Neuronal stem cell (in vitro differentiated cells): ENCODE measurements around the gene PTDSS2.

ENCODE experiments used
- DNase-seq: peaks from one replicate; pipeline ENCODE4 v3.0.0-alpha.2; 2013; ENCODE audit warnings: low spot score
- H2AFZ ChIP-seq: one replicate; pipeline ENCODE4 v1.6.1; 2013; ENCODE audit warnings: mild to moderate bottlenecking, low read length, inconsistent platforms
- H2AK5ac ChIP-seq: 2 replicates; pipeline ENCODE4 v1.6.1; 2013; ENCODE audit warnings: low read depth, mild to moderate bottlenecking, inconsistent platforms, low read length, moderate library complexity, mixed read lengths
- H2BK120ac ChIP-seq: 2 replicates; pipeline ENCODE4 v1.6.1; 2013; ENCODE audit warnings: low read depth, mild to moderate bottlenecking, inconsistent platforms, low read length, moderate library complexity, mixed read lengths
- H2BK12ac ChIP-seq: one replicate; pipeline ENCODE4 v1.6.1; 2013; ENCODE audit warnings: low read length, inconsistent platforms
- H2BK15ac ChIP-seq: 2 replicates; pipeline ENCODE4 v1.6.1; 2013; ENCODE audit warnings: mild to moderate bottlenecking, low read length, inconsistent platforms, mixed read lengths
- H2BK5ac ChIP-seq: one replicate; pipeline ENCODE4 v1.6.1; 2013; ENCODE audit warnings: inconsistent platforms, mild to moderate bottlenecking, low read length, moderate library complexity
- H3K14ac ChIP-seq: one replicate; pipeline ENCODE4 v1.6.1; 2013; ENCODE audit warnings: low read length, inconsistent platforms
- H3K18ac ChIP-seq: 2 replicates; pipeline ENCODE4 v1.6.1; 2013; ENCODE audit warnings: low read length, inconsistent platforms
- H3K23ac ChIP-seq: 2 replicates; pipeline ENCODE4 v1.6.1; 2013; ENCODE audit warnings: low read depth, mild to moderate bottlenecking, mixed read lengths, low read length, inconsistent platforms; ENCODE audit not compliant: poor library complexity
- H3K27ac ChIP-seq: replicated peaks from 3 replicates; pipeline ENCODE4 v1.5.1; 2013; ENCODE audit warnings: low read length, inconsistent platforms
- H3K27me3 ChIP-seq, 3 experiments: 2 replicates each; pipeline ENCODE4 v1.6.1; 2013; ENCODE audit warnings: low read length in 3 of 3, mild to moderate bottlenecking in 2 of 3, inconsistent platforms in 1 of 3, low read depth in 1 of 3, mixed read lengths in 1 of 3, moderate library complexity in 1 of 3; ENCODE audit not compliant: control insufficient read depth in 3 of 3, insufficient read depth in 3 of 3
- H3K36me3 ChIP-seq, 2 donors: replicated peaks in 1 of 2; 2 replicates each; pipeline ENCODE4 v1.6.1; 2013; ENCODE audit warnings: low read length in 2 of 2; ENCODE audit not compliant: control insufficient read depth in 2 of 2, insufficient read depth in 2 of 2
- H3K4ac ChIP-seq: 2 replicates; pipeline ENCODE4 v1.6.1; 2013; ENCODE audit warnings: inconsistent platforms, mild to moderate bottlenecking, low read length, moderate library complexity
- H3K4me1 ChIP-seq, 2 donors: 1 replicate in 1 of 2; 2 replicates in 1 of 2; pipeline ENCODE4 v1.6.1; 2013; ENCODE audit warnings: low read length in 2 of 2, low read depth in 1 of 2; ENCODE audit not compliant: control insufficient read depth in 2 of 2, insufficient read depth in 1 of 2
- H3K4me2 ChIP-seq: one replicate; pipeline ENCODE4 v1.6.1; 2013; ENCODE audit warnings: mild to moderate bottlenecking, low read length, inconsistent platforms; ENCODE audit not compliant: insufficient read depth, poor library complexity, severe bottlenecking
- H3K4me3 ChIP-seq, 2 donors: 2 replicates each; pipeline ENCODE4 v1.5.1; 2013; ENCODE audit warnings: low read length in 2 of 2, mild to moderate bottlenecking in 2 of 2, inconsistent platforms in 1 of 2, moderate library complexity in 1 of 2
- H3K79me1 ChIP-seq: one replicate; pipeline ENCODE4 v1.6.1; 2013; ENCODE audit warnings: low read depth, mild to moderate bottlenecking, inconsistent platforms, low read length, moderate library complexity
- H3K9ac ChIP-seq: one replicate; pipeline ENCODE4 v1.6.1; 2013; ENCODE audit warnings: mild to moderate bottlenecking, low read depth, low read length, inconsistent platforms; ENCODE audit not compliant: poor library complexity
- H3K9me3 ChIP-seq, 2 donors: replicated peaks in 1 of 2; 2 replicates each; pipeline versions ENCODE3 to v1.6.1; 2013; ENCODE audit warnings: low read length in 2 of 2, mild to moderate bottlenecking in 2 of 2, inconsistent platforms in 1 of 2, low read depth in 1 of 2, mixed read lengths in 1 of 2, moderate library complexity in 1 of 2; ENCODE audit not compliant: control insufficient read depth in 2 of 2, insufficient read depth in 1 of 2
- H4K8ac ChIP-seq: one replicate; pipeline ENCODE4 v1.6.1; 2013; ENCODE audit warnings: low read depth, mild to moderate bottlenecking, inconsistent platforms, low read length, moderate library complexity
- H4K91ac ChIP-seq: one replicate; pipeline ENCODE4 v1.6.1; 2013; ENCODE audit warnings: low read length, low read depth, mild to moderate bottlenecking, inconsistent platforms; ENCODE audit not compliant: poor library complexity
- WGBS, 2 donors: extraction: QIAGEN DNeasy Blood & Tissue Kit; methylation state at CpG; one replicate each; pipeline ENCODE4 v1.1.7; 2013; ENCODE audit warnings: missing lambda C conversion rate in 2 of 2, mixed read lengths in 1 of 2; ENCODE audit not compliant: insufficient read length in 2 of 2, insufficient replicate concordance in 1 of 2; ENCODE audit errors: extremely low coverage in 2 of 2; 5-methylcytosine and 5-hydroxymethylcytosine counted together

Gene PTDSS2

GRCh38 chr11:476416-476815 is 26.3 kb downstream of the PTDSS2 start:
- Histone ChIP-seq H3K18ac (no peak overlapping the region), H3K9me3 (peaks cover 0 to 4% of the 10 kb centered on the region in 2 donors), H2AFZ (no peak overlapping the region), H3K14ac (no peak overlapping the region), H3K4me3 (no peak overlapping the region), H3K4me2 (no peak overlapping the region), H3K4ac (no peak overlapping the region), H3K36me3 (peaks cover 7 to 14% of the 10 kb centered on the region in 2 donors), H3K79me1 (peaks cover 22% of the 10 kb centered on the region), H3K23ac (peak overlapping the region; percentile 17), H3K27ac (no peak overlapping the region), H3K27me3 (no peaks in the 10 kb centered on the region), H2AK5ac (no peak overlapping the region), H2BK120ac (no peak overlapping the region), H4K8ac (no peak overlapping the region), H2BK15ac (no peak overlapping the region), H2BK5ac (no peak overlapping the region), H2BK12ac (no peak overlapping the region), H3K4me1 (peaks cover 2 to 6% of the 10 kb centered on the region in 2 donors), H4K91ac (no peak overlapping the region), H3K9ac (no peak overlapping the region)
- DNase-seq = no peak
- WGBS, 2 donors = no CpG with 5 or more reads among the region's 15 CpGs

- Histone ChIP-seq H3K4me2 (no peak overlapping the region), H3K4me1 (peaks cover 2 to 6% of the 10 kb centered on the region in 2 donors), H2BK12ac (no peak overlapping the region), H4K8ac (no peak overlapping the region), H3K18ac (peak overlapping the region; percentile 64), H2BK15ac (no peak overlapping the region), H3K36me3 (peaks cover 7 to 14% of the 10 kb centered on the region in 2 donors), H3K14ac (no peak overlapping the region), H3K27me3 (no peaks in the 10 kb centered on the region), H2AK5ac (peak overlapping the region; percentile 37), H4K91ac (no peak overlapping the region), H3K9me3 (peaks cover 0 to 4% of the 10 kb centered on the region in 2 donors), H3K23ac (no peak overlapping the region), H3K27ac (no peak overlapping the region), H2AFZ (no peak overlapping the region), H2BK120ac (no peak overlapping the region), H3K79me1 (peaks cover 17% of the 10 kb centered on the region), H2BK5ac (no peak overlapping the region), H3K4me3 (no peak overlapping the region), H3K4ac (no peak overlapping the region), H3K9ac (no peak overlapping the region)
- no peak for DNase-seq
- no CpG with 5 or more reads among the region's 16 CpGs for WGBS, 2 donors
These were observed 27.1 kb downstream of the PTDSS2 start for GRCh38 chr11:477052-477715.

- Histone ChIP-seq H3K4me1 (peaks cover 2 to 6% of the 10 kb centered on the region in 2 donors), H4K8ac (no peak overlapping the region), H3K27me3 (no peaks in the 10 kb centered on the region), H3K27ac (no peak overlapping the region), H2AFZ (no peak overlapping the region), H3K4ac (no peak overlapping the region), H2BK5ac (no peak overlapping the region), H2AK5ac (no peak overlapping the region), H3K14ac (no peak overlapping the region), H3K4me3 (no peak overlapping the region), H3K23ac (no peak overlapping the region), H3K4me2 (no peak overlapping the region), H3K9me3 (peaks cover 0 to 4% of the 10 kb centered on the region in 2 donors), H2BK12ac (no peak overlapping the region), H3K79me1 (peaks cover 17% of the 10 kb centered on the region), H2BK120ac (no peak overlapping the region), H3K36me3 (peaks cover 7 to 11% of the 10 kb centered on the region in 2 donors), H2BK15ac (no peak overlapping the region), H3K9ac (no peak overlapping the region), H4K91ac (no peak overlapping the region), H3K18ac (no peak overlapping the region)
- DNase-seq = no peak
- WGBS, 2 donors = no CpG with 5 or more reads among the region's 13 CpGs
These were observed 29.2 kb downstream of the PTDSS2 start for GRCh38 chr11:479311-479710.

- no peak overlapping the region for H2AK5ac ChIP-seq
- peaks cover 2 to 6% of the 10 kb centered on the region in 2 donors for H3K36me3 ChIP-seq
- peak overlapping the region; percentile 85 for H4K91ac ChIP-seq
- H3K23ac ChIP-seq = no peak overlapping the region
- DNase-seq = no peak
- H2BK15ac ChIP-seq = no peak overlapping the region
- H3K9me3 ChIP-seq = peaks cover 0 to 3% of the 10 kb centered on the region in 2 donors
- H3K4me3 ChIP-seq = peak overlapping the region in 1 of 2 donors; percentile 66
- H3K4me2 ChIP-seq = no peak overlapping the region
- no peaks in the 10 kb centered on the region for H3K4me1 ChIP-seq
- no CpG with 5 or more reads among the region's 38 CpGs for WGBS, 2 donors
- no peak overlapping the region for H3K9ac ChIP-seq
- H4K8ac ChIP-seq = no peak overlapping the region
- H2BK5ac ChIP-seq = no peak overlapping the region
- no peak overlapping the region for H2BK120ac ChIP-seq
- H3K27me3 ChIP-seq = no peaks in the 10 kb centered on the region
- H3K18ac ChIP-seq = no peak overlapping the region
- no peak overlapping the region for H3K4ac ChIP-seq
- H2AFZ ChIP-seq = no peak overlapping the region
- no peak overlapping the region for H3K27ac ChIP-seq
- H2BK12ac ChIP-seq = no peak overlapping the region
- peaks cover 19% of the 10 kb centered on the region for H3K79me1 ChIP-seq
- H3K14ac ChIP-seq = peak overlapping the region; percentile 31
These were observed 34.5 kb downstream of the PTDSS2 start for GRCh38 chr11:484616-485015.
